GM18505 (cell line): Measurements from ENCODE around the gene WWOX.

Experiments
- ATAC-seq: cut with Tn5 transposase; IDR thresholded peaks from one replicate; pipeline ENCODE4 v1.9.1; 2021; ENCODE audit not compliant: unreplicated experiment
- POLR2A ChIP-seq: IDR thresholded peaks from 4 replicates; pipeline ENCODE4 v1.6.1; 2011; ENCODE audit warnings: borderline replicate concordance; ENCODE audit not compliant: insufficient read depth, insufficient read length; ENCODE audit errors: extremely low read depth

The WWOX gene

GRCh38 chr16:79093554-79093967, 994.1 kb downstream of the WWOX start:
- ATAC-seq = peak; percentile 71
- TF ChIP-seq POLR2A = no peak

GRCh38 chr16:79096246-79096645, 996.8 kb downstream of the WWOX start:
- no peak for TF ChIP-seq POLR2A
- no peak for ATAC-seq

GRCh38 chr16:79097166-79097565, 997.7 kb downstream of the WWOX start:
- no peak for TF ChIP-seq POLR2A
- no peak for ATAC-seq

GRCh38 chr16:79097771-79098170, 998.3 kb downstream of the WWOX start:
- no peak for ATAC-seq

GRCh38 chr16:79098907-79099306, 999.5 kb downstream of the WWOX start:
- TF ChIP-seq POLR2A = no peak
- ATAC-seq = no peak

More at GRCh38 chr16:79097771-79098170, 998.3 kb downstream of the WWOX start:
- no peak for TF ChIP-seq POLR2A

GRCh38 chr16:79099716-79100115, 1000.3 kb downstream of the WWOX start:
- TF ChIP-seq POLR2A = no peak
- no peak for ATAC-seq

GRCh38 chr16:79100447-79100846, 1001.0 kb downstream of the WWOX start:
- TF ChIP-seq POLR2A = no peak

GRCh38 chr16:79101491-79101890, 1002.0 kb downstream of the WWOX start:
- no peak for ATAC-seq
- no peak for TF ChIP-seq POLR2A

More at GRCh38 chr16:79100447-79100846, 1001.0 kb downstream of the WWOX start:
- no peak for ATAC-seq

- no peak for ATAC-seq
- TF ChIP-seq POLR2A = no peak
Measured at GRCh38 chr16:79104567-79104966, 1005.1 kb downstream of the WWOX start.

- ATAC-seq = no peak
- no peak for TF ChIP-seq POLR2A
Measured at GRCh38 chr16:79107301-79107700, 1007.8 kb downstream of the WWOX start.

- TF ChIP-seq POLR2A = no peak
- no peak for ATAC-seq
Measured at GRCh38 chr16:79109771-79110170, 1010.3 kb downstream of the WWOX start.

GRCh38 chr16:79110242-79110641, 1010.8 kb downstream of the WWOX start:
- no peak for ATAC-seq

GRCh38 chr16:79110953-79111352, 1011.5 kb downstream of the WWOX start:
- no peak for ATAC-seq

More at GRCh38 chr16:79110242-79110641, 1010.8 kb downstream of the WWOX start:
- no peak for TF ChIP-seq POLR2A

GRCh38 chr16:79112462-79112861, 1013.0 kb downstream of the WWOX start:
- no peak for TF ChIP-seq POLR2A
- ATAC-seq = no peak

More at GRCh38 chr16:79110953-79111352, 1011.5 kb downstream of the WWOX start:
- no peak for TF ChIP-seq POLR2A

GRCh38 chr16:79113826-79114225, 1014.4 kb downstream of the WWOX start:
- no peak for TF ChIP-seq POLR2A
- ATAC-seq = no peak
